Progenitor cell of endocrine pancreas (in vitro differentiated cells): Measurements from ENCODE around the gene DVL2. TPM values are rescaled to one million over a fixed set of nuclear protein-coding genes. Genes with fewer than 3 reads are reported as not detected.
A peak's percentile ranks its signal among the peaks of the same experiment; 100 is the strongest.

Source experiments
- DNase-seq: peaks from one replicate; pipeline ENCODE4 v3.0.0; 2021; ENCODE audit warnings: low spot score; ENCODE audit not compliant: unreplicated experiment
- H3K27ac Mint-ChIP-seq: 2 replicates; pipeline ENCODE4 v1.8.0; 2021; ENCODE audit warnings: mild to moderate bottlenecking, moderate library complexity, mixed read lengths
- H3K27me3 Mint-ChIP-seq: 2 replicates; pipeline ENCODE4 v1.8.0; 2021; ENCODE audit warnings: mixed read lengths
- H3K36me3 Mint-ChIP-seq: 2 replicates; pipeline ENCODE4 v1.8.0; 2022; ENCODE audit warnings: mixed read lengths; ENCODE audit not compliant: insufficient read depth
- H3K4me1 Mint-ChIP-seq: 2 replicates; pipeline ENCODE4 v1.8.0; 2021; ENCODE audit warnings: low read depth, mixed read lengths
- H3K4me3 Mint-ChIP-seq: 2 replicates; pipeline ENCODE4 v1.8.0; 2021; ENCODE audit warnings: low read depth, mild to moderate bottlenecking, moderate library complexity, mixed read lengths
- H3K9me3 Mint-ChIP-seq: 2 replicates; pipeline ENCODE4 v1.8.0; 2021; ENCODE audit warnings: low read depth, mixed read lengths
- CTCF ChIP-seq: fragments of 200-600 bp; sonication (generic); IDR thresholded peaks from one replicate; pipeline ENCODE4 v1.5.0; 2021; ENCODE audit warnings: antibody characterized with exemption, mild to moderate bottlenecking; ENCODE audit not compliant: unreplicated experiment
- microRNA-seq: library from miRNA; unstranded; fragments of <30 nt; microRNA quantifications from one replicate; pipeline ENCODE4 v1.1.0, GENCODE V29; 2020; ENCODE audit warnings: borderline number of aligned reads; ENCODE audit not compliant: unreplicated experiment
- total RNA-seq: library from RNA; stranded (reverse); gene quantifications from 2 replicates; pipeline ENCODE4 v1.2.1, GENCODE V29; 2021

Gene DVL2
- total RNA-seq, 1 donor from 2014 or later, result 104 TPM

GRCh38 chr17:7178973-7179316 is 55.4 kb downstream of the DVL2 start:
- peaks cover 8% of the 10 kb centered on the region for H3K4me1 Mint-ChIP-seq

GRCh38 chr17:7177954-7178477 is 56.3 kb downstream of the DVL2 start:
- Mint-ChIP-seq H3K36me3 (no peaks in the 10 kb centered on the region), H3K4me3 (no peak overlapping the region), H3K27me3 (no peaks in the 10 kb centered on the region), H3K9me3 (no peaks in the 10 kb centered on the region), H3K27ac (peak overlapping the region; percentile 91), H3K4me1 (peaks cover 8% of the 10 kb centered on the region)
- DNase-seq, result peak; percentile 31
- TF ChIP-seq CTCF, result no peak

More at GRCh38 chr17:7178973-7179316, 55.4 kb downstream of the DVL2 start:
- no peaks in the 10 kb centered on the region for H3K36me3 Mint-ChIP-seq
- TF ChIP-seq CTCF, result no peak
- DNase-seq, result no peak
- H3K4me3 Mint-ChIP-seq, result no peak overlapping the region
- no peak overlapping the region for H3K27ac Mint-ChIP-seq
- H3K9me3 Mint-ChIP-seq, result no peaks in the 10 kb centered on the region
- H3K27me3 Mint-ChIP-seq, result no peaks in the 10 kb centered on the region

GRCh38 chr17:7177191-7177953 is 56.9 kb downstream of the DVL2 start:
- Mint-ChIP-seq H3K27ac (peak overlapping the region; percentile 91), H3K27me3 (no peaks in the 10 kb centered on the region), H3K4me1 (peaks cover 8% of the 10 kb centered on the region), H3K4me3 (no peak overlapping the region), H3K9me3 (no peaks in the 10 kb centered on the region), H3K36me3 (peaks cover 2% of the 10 kb centered on the region)
- peak; percentile 84 for TF ChIP-seq CTCF
- peak; percentile 79 for DNase-seq

GRCh38 chr17:7176841-7177190 is 57.5 kb downstream of the DVL2 start:
- Mint-ChIP-seq H3K4me1 (peaks cover 8% of the 10 kb centered on the region), H3K36me3 (peaks cover 2% of the 10 kb centered on the region), H3K4me3 (no peak overlapping the region), H3K27ac (no peak overlapping the region), H3K27me3 (no peaks in the 10 kb centered on the region), H3K9me3 (no peaks in the 10 kb centered on the region)
- DNase-seq, result peak; percentile 29
- TF ChIP-seq CTCF, result no peak

GRCh38 chr17:7176107-7176840 is 58.0 kb downstream of the DVL2 start:
- TF ChIP-seq CTCF, result no peak
- Mint-ChIP-seq H3K36me3 (peaks cover 2% of the 10 kb centered on the region), H3K4me1 (peaks cover 8% of the 10 kb centered on the region), H3K27ac (no peak overlapping the region), H3K4me3 (no peak overlapping the region), H3K9me3 (no peaks in the 10 kb centered on the region), H3K27me3 (no peaks in the 10 kb centered on the region)
- DNase-seq, result no peak

Small RNA genes lying within 50 kb of the gene (microRNA-seq; reads per million reads assigned to microRNA genes)
- 3,646 reads per million, percentile 87 among the genes with 10 or more reads in this experiment for gene MIR324

Other genes with a start within 250 kb of the DVL2 start
- gene ALOX12, start 238.5 kb downstream of the DVL2 start, total RNA-seq, result not detected in 2 replicates
- 168 and 178 TPM in 2 replicates for gene RNASEK, start 221.9 kb downstream of the DVL2 start, total RNA-seq
- gene BCL6B, start 211.5 kb downstream of the DVL2 start, total RNA-seq, result 0.09 TPM in 1 of 2 replicates, not detected in the other
- gene SLC16A13, start 198.5 kb downstream of the DVL2 start, total RNA-seq, result 19.6 and 20.3 TPM in 2 replicates
- 0.84 and 1.4 TPM in 2 replicates for gene SLC16A11, start 190.4 kb downstream of the DVL2 start, total RNA-seq
- not detected in 2 replicates for gene CLEC10A, start 154.3 kb downstream of the DVL2 start, total RNA-seq
- gene ASGR2, start 119.7 kb downstream of the DVL2 start, total RNA-seq, result 2.7 and 3.0 TPM in 2 replicates
- 10.6 and 11.1 TPM in 2 replicates for gene ASGR1, start 55.1 kb downstream of the DVL2 start, total RNA-seq
- 46.3 and 48.6 TPM in 2 replicates for gene DLG4, start 14.7 kb downstream of the DVL2 start, total RNA-seq
- 653 and 693 TPM in 2 replicates for gene ACADVL, start 14.6 kb downstream of the DVL2 start, total RNA-seq
- 66.9 and 73.7 TPM in 2 replicates for gene PHF23, start 4.9 kb upstream of the DVL2 start, total RNA-seq
- gene GABARAP, start 7.9 kb upstream of the DVL2 start, total RNA-seq, result 447 and 466 TPM in 2 replicates
- 134 and 137 TPM in 2 replicates for gene CTDNEP1, start 17.2 kb upstream of the DVL2 start, total RNA-seq
- 42.3 and 45.0 TPM in 2 replicates for gene ELP5, start 17.7 kb upstream of the DVL2 start, total RNA-seq
- gene CLDN7, start 28.0 kb upstream of the DVL2 start, total RNA-seq, result 137 and 147 TPM in 2 replicates
- 1.5 and 2.0 TPM in 2 replicates for gene SLC2A4, start 47.2 kb upstream of the DVL2 start, total RNA-seq
- gene YBX2, start 60.1 kb upstream of the DVL2 start, total RNA-seq, result 2.7 and 4.3 TPM in 2 replicates
- gene EIF5A, start 73.1 kb upstream of the DVL2 start, total RNA-seq, result 323 and 338 TPM in 2 replicates
- gene GPS2, start 80.8 kb upstream of the DVL2 start, total RNA-seq, result 77.1 and 81.1 TPM in 2 replicates
- gene NEURL4, start 94.8 kb upstream of the DVL2 start, total RNA-seq, result 75.2 TPM in 2 replicates
- 1.0 TPM in 1 of 2 replicates, not detected in the other for gene ACAP1, start 102.0 kb upstream of the DVL2 start, total RNA-seq
- 11.3 and 12.4 TPM in 2 replicates for gene KCTD11, start 117.6 kb upstream of the DVL2 start, total RNA-seq
- not detected in 2 replicates for gene TMEM95, start 120.6 kb upstream of the DVL2 start, total RNA-seq
- 9.1 and 13.4 TPM in 2 replicates for gene TNK1, start 146.6 kb upstream of the DVL2 start, total RNA-seq
- 35.5 and 37.9 TPM in 2 replicates for gene PLSCR3, start 160.0 kb upstream of the DVL2 start, total RNA-seq
- 89.2 and 102 TPM in 2 replicates for gene TMEM256, start 169.6 kb upstream of the DVL2 start, total RNA-seq
- gene NLGN2, start 173.3 kb upstream of the DVL2 start, total RNA-seq, result 30.3 and 34.4 TPM in 2 replicates
- not detected in 2 replicates for gene SPEM1, start 185.8 kb upstream of the DVL2 start, total RNA-seq
- gene SPEM2, start 191.1 kb upstream of the DVL2 start, total RNA-seq, result not detected in 2 replicates
- not detected in 2 replicates for gene SPEM3, start 194.3 kb upstream of the DVL2 start, total RNA-seq
- gene TMEM102, start 200.9 kb upstream of the DVL2 start, total RNA-seq, result 8.1 and 10.0 TPM in 2 replicates
- gene FGF11, start 205.0 kb upstream of the DVL2 start, total RNA-seq, result 4.5 and 5.1 TPM in 2 replicates
- 17.2 and 19.1 TPM in 2 replicates for gene CHRNB1, start 210.5 kb upstream of the DVL2 start, total RNA-seq
- gene ZBTB4, start 245.1 kb upstream of the DVL2 start, total RNA-seq, result 26.8 and 28.4 TPM in 2 replicates
- gene SLC35G6, start 246.9 kb upstream of the DVL2 start, total RNA-seq, result not detected in 2 replicates
- 195 and 210 TPM in 2 replicates for gene POLR2A, start 249.8 kb upstream of the DVL2 start, total RNA-seq